GM18909 (cell line): ENCODE results near the gene PLD5.

Source experiments
- ATAC-seq: cut with Tn5 transposase; IDR thresholded peaks from one replicate; pipeline ENCODE4 v1.9.1; 2021; ENCODE audit warnings: mild to moderate bottlenecking; ENCODE audit not compliant: unreplicated experiment, poor library complexity

Gene PLD5

GRCh38 chr1:242524571-242525359 lies at the start of gene PLD5:
PLD5 (minus strand) TSS chr1:242524697.
- ATAC-seq, result no peak

DNA sequence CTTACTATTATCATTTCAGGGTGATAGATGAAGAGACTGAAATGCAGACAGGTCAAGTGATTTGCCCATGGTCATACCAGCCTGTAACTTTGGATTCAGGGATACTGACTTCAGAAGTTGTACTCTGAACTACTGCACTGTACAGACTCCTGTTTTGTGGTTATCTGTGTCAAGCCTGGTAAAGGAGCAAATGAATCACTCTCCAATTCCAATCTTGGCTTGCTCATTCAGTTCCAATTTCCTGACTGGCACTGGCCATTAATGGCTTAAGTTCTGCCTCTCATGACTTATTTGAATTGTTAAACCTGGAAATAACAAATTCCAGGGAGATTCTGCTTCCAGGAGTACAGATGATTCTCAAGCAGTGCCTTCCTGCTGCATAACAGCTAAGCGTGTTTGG lies 45.4 kb upstream of the PLD5 start:
- no peak for ATAC-seq

DNA sequence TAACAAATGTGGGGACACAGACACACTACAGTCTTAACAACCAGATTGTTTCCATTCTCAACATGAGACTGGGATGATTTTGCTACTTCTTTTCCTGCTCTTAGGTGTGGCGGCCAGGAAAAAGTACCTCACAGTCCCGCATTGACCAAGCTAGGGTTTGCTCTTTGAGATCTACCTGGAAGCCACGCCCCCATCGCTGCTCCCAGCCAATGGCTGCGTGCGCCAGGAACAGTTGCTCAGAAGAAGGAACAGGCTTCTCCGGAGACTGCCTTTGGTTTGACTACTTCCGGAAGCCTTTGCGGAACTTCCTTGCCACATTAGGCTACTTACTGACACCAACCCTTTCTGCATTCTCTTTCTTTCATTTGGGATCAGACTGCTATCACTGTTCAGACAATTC lies 44.2 kb upstream of the PLD5 start:
- ATAC-seq, result no peak

- ATAC-seq, result no peak
Measured at GRCh38 chr1:242567596-242567995, 43.1 kb upstream of the PLD5 start.

DNA sequence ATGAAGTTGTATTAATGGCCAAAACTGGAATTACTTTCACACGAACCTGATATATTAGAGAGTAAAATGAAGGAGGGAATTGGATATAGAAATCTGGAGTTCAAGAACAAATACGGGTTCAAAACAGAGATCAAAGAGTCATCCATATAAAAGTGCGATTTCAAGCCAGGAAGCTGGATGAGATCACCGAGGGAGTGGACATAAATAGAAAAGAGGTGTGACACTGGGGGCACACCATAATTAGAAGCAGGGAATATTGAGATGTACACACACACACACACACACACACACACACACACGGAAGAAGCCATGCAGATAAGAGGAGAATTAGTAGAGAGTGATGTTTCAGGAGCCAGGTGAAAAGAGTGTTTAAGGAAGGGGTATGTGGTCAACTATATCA lies 32.3 kb upstream of the PLD5 start:
- ATAC-seq, result no peak

DNA sequence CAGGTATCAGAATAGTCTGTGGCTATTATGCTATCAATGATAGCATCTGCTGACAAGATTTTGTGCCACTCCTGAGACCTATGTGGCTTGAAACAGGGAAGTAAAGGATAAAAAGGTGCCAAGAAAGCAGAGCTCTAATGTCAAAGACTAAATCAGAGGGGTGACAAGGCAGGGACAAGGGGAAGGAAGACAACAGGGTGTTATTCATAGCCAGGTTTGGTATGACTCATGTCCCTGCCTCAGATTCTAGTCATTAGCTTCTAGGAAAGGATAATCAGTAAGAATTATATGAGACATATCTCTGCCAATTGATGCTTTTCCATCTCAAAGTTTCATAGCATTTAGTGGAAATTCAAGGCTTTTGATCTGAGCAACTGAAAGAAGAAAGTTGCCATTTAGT lies 31.8 kb upstream of the PLD5 start:
- no peak for ATAC-seq

- no peak for ATAC-seq
Measured at GRCh38 chr1:242554577-242554976, 30.1 kb upstream of the PLD5 start.

DNA sequence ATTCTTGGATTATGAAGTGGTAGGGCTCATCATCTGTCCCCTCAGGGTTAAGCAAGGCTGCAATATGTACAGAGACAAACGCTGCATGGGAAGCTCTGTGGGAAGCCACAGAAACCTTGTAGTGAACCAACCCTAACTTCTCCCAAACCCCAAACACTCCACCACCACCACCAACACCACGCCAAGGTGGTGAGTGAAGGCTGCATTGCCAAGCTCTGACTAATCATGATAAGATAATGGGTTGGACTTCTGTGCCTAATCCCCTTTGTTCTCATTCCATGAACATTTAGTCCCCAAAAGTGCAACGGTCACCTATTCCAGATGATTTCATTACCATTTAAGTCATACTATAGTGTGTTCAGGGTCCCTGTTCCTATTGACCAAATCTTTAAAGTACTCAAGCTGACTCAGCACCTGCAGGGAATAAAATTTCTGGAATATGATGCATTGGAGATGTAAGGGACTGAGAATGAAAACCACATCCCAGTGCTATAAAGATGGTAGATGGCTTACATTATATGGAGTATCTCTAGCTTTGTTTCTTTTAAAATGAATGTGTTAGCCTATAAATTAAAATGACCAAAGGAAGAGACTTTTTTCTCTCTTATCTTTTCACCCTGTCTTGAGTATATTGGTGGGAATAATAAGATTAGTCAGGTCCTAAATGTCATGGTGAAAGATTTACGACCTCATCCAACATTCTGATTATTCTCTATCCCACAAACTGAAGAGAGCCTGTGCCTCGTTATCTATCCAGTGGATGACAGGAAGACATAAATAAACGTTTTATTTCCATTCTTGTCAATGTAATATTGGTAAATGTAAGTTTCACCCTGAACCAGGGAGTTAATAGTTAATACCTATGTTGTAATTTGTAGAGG lies 22.6 kb upstream of the PLD5 start:
- no peak for ATAC-seq

- ATAC-seq, result no peak
Measured at GRCh38 chr1:242546441-242546840, 21.9 kb upstream of the PLD5 start.

- no peak for ATAC-seq
Measured at GRCh38 chr1:242544071-242544470, 19.6 kb upstream of the PLD5 start.

DNA sequence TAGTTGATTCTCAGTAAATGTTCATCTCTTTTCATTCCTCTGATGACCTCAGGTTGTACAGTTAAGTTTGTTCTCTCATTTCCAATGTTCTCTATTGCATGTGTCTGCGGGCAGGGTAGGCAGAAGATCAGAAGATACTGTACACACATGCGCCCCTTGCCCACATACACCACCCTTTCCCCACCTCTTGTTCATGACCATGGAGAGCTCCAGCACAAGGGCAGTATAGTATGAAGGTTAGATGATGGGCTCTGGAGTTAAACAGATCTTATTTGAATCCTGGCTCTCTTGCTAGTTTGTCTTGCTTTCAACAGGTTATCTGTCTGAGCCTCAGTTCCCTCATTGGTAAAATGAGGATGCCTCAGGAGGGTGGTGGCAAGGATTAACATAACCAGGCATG lies 17.8 kb upstream of the PLD5 start:
- no peak for ATAC-seq

DNA sequence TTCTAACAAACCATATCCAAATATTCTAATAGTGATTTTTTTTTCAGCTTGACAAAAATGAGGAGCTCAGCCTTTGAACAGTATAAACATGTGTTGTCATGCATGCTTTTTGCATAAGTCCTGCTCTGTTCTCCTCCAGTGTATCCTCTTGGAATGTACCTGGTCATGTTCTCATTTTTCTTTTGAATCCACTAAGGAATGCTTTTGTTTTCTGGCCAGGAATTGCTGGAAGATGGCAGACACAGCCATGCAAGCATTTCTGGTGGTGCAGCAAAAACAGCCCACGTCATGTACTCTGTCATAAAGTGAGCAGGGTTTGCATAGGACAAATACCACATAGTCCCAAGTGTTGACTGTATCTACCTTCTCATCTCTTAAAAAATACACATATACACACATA lies 11.5 kb upstream of the PLD5 start:
- no peak for ATAC-seq

- ATAC-seq, result no peak
Measured at GRCh38 chr1:242534753-242535152, 10.3 kb upstream of the PLD5 start.

GRCh38 chr1:242530761-242531160 lies 6.3 kb upstream of the PLD5 start:
- no peak for ATAC-seq

DNA sequence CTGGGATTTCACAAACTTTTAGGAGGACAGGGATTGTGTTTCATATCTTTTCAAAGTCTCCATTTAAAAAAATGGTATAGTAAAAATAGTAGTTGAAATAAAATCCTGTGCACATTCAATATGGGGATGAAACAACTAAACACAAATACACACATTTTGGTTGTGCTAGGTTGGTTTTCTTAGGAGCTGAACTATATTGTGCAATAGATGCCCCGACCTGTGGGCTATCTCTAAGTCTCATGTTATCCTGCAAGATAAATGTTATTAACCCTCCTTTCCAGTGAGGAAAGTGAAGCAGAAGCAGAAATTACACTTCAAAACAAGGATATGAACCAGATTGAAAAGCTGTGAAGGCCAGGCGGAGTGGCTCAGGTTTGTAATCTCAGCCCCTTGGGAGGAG lies 1.3 kb upstream of the PLD5 start:
- no peak for ATAC-seq

DNA sequence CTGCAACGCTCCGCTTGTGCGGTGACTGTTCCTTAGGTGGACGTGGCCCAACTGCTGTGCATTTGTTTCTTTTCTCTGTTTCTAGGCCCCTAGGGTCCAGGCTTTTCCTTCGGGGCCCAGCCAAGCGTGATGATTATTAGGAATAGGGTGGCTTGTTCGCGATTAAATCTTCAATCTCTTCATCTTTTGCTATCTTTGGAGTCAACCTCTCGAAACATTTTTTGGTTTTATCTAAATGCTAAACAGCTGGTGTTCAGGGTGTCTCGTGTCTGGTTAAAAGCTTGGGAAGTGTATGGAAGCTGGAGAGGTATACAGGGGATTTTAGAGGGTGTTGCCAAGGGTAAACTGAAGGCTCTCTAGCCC lies 844 bp upstream of the PLD5 start:
- no peak for ATAC-seq

DNA sequence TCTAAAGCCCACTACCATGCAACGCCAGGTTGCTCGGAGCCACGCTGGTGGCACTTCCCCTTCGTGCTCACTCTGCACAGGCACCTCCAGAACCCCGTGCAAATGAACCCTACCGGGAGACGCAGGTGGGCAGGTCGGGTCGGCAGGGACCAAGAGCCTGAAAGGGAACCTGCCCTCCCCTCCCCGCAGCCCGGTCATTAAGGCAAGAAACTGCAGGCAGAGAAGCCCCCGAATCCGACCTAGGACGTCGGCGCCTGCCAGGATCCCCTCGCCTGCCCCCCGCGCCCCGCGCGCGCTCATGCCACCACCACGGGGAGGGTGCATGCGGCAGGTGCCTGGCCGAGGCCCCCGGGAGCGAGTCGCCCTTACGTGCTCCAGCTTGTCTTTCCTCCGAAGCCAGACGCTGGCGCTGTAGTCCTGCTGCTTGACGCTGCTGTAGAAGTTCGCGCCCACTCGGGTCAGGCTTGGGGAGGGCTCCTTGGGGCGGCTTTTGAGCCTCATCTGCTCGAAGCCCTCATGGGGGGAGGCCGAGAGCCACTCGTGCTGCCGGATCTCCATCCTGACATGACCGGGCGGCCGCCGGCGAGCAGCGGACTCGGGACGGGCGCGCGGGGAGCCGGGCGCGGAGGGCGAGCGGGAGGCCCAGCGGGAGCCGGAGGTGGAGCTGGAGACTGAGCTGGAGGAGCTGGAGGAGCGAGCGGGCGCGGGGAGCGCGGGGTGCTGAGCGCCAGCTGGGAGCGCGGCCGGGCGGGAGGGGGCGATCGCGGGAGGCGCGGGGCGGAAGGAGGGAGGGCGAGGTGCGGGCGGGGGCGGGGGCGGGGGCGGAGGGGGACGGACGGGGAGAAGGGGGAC lies 552 bp downstream of the PLD5 start:
- no peak for ATAC-seq

DNA sequence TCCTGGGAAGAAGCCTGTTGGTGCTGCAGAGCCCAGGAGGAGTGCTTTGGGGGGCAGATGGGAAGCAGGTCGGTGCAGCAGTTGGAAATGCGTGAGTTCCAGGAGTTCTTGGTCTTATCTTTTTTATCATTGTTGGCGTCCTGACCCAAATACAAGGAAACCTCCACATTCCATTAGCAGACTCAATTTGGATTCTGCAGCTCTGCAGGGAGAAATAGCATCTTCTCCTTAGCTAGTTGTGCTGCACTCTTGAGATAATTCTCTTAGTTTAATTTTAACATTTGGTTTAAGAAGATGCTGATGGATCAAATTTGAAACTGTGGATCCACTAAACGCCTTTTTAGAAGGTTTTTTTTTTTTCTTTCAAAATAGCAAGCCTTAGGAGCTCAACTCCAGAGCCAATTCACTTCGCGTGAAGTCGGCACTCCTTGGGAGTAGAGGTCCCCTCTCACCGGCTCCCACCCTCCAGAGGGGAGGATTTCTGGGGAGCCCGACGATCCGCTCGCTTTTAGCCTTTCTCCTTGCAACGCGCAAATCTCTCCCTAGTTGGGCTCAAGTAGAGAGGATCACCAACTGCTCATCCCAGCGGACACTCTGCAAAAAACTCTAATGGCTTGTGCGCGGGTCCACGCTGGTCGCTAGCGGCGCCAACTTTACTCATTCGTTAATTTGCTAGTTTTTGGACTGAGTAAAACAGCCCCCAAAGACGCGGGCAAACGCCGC lies 1.3 kb downstream of the PLD5 start:
- no peak for ATAC-seq

GRCh38 chr1:242522304-242522945 lies 2.1 kb downstream of the PLD5 start:
- ATAC-seq, result no peak

- no peak for ATAC-seq
Measured at GRCh38 chr1:242515555-242515954, 8.9 kb downstream of the PLD5 start.
